Testis (tissue), 2 donors: Measurements from ENCODE around the gene VOPP1.

ENCODE experiments used
- POLR2A ChIP-seq: fragments of 450-650 bp; IDR thresholded peaks from one replicate; pipeline ENCODE4 v1.6.1; 2017; ENCODE audit warnings: antibody characterized with exemption, mild to moderate bottlenecking, moderate library complexity
- TF ChIP-seq, protein P1 (sequence below), 3 experiments: fragments of 450-650 bp in 2 of 3; fragments of 200-600 bp in 1 of 3; sonication (generic) in 1 of 3; IDR thresholded peaks; one replicate each; pipeline ENCODE4 v1.5.1; 2016 to 2019; ENCODE audit warnings: antibody characterized with exemption in 3 of 3, mild to moderate bottlenecking in 2 of 3, moderate library complexity in 1 of 3

DNA sequence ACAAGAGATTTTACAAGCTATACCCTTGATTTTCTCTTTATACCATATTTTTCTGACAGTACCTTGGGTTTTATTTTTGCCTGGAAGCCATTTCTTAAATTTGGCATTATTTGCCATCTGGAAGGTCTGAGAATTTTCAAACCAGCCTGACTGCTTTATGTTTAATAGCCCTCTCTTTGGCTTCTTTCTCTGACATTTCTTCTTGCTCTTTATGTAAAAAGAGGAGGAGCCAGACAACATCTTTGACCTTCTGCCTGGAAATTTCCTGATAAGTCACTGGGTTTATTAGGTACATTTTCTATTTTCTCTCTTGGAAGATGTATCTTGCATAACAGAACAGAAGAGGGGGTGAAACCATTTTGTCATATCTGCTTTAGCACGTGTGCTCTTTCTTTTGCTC, 127.5 kb downstream of the VOPP1 start:
- no peak for TF ChIP-seq POLR2A
- TF ChIP-seq, protein P1, sequence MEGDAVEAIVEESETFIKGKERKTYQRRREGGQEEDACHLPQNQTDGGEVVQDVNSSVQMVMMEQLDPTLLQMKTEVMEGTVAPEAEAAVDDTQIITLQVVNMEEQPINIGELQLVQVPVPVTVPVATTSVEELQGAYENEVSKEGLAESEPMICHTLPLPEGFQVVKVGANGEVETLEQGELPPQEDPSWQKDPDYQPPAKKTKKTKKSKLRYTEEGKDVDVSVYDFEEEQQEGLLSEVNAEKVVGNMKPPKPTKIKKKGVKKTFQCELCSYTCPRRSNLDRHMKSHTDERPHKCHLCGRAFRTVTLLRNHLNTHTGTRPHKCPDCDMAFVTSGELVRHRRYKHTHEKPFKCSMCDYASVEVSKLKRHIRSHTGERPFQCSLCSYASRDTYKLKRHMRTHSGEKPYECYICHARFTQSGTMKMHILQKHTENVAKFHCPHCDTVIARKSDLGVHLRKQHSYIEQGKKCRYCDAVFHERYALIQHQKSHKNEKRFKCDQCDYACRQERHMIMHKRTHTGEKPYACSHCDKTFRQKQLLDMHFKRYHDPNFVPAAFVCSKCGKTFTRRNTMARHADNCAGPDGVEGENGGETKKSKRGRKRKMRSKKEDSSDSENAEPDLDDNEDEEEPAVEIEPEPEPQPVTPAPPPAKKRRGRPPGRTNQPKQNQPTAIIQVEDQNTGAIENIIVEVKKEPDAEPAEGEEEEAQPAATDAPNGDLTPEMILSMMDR (IDR thresholded peaks at IDR 0.05): no peak
